Mucosa of descending colon (tissue), 3 donors: ENCODE data around the gene ADA. TPM values are rescaled to one million over a fixed set of nuclear protein-coding genes. Genes with fewer than 3 reads are reported as not detected.

Experiments
- ATAC-seq: fragments of 200-7000 bp; cut with Tn5 transposase; one replicate; pipeline ENCODE4 v1.9.1; 2020; ENCODE audit warnings: mild to moderate bottlenecking, moderate library complexity
- DNase-seq, 3 donors: peaks; one replicate each; pipeline ENCODE4 v3.0.0-alpha.2; 2020
- H3K36me3 ChIP-seq: fragments of 200-600 bp; one replicate; pipeline ENCODE4 v1.8.0; 2021; ENCODE audit warnings: low read depth, mild to moderate bottlenecking
- H3K4me1 ChIP-seq: fragments of 200-600 bp; one replicate; pipeline ENCODE4 v1.8.0; 2021; ENCODE audit warnings: low read depth, mild to moderate bottlenecking
- H3K4me3 ChIP-seq: fragments of 200-600 bp; one replicate; pipeline ENCODE4 v1.8.0; 2021; ENCODE audit warnings: mild to moderate bottlenecking
- H3K9me3 ChIP-seq: fragments of 200-600 bp; one replicate; pipeline ENCODE4 v1.8.0; 2021; ENCODE audit warnings: mild to moderate bottlenecking
- CTCF ChIP-seq: fragments of 200-600 bp; IDR thresholded peaks from one replicate; pipeline ENCODE4 v1.8.0; 2022; ENCODE audit warnings: antibody characterized with exemption, mild to moderate bottlenecking
- intact Hi-C, 2 donors: fragments of 100-400 bp; cut with DNase I in 1 of 2; cut with micrococcal nuclease in 1 of 2; formaldehyde crosslinking; loops; one replicate each; pipeline versions ENCODE4 v1.11.0 to v1.11.1; 2022; cut with DNase I, micrococcal nuclease
- total RNA-seq, 3 donors: library from RNA; stranded (reverse); fragmentation: NEBNext Ultra II Directional in 2 of 3; extraction: Animal tissue kit (Norgen Biotek cat#: 25700) in 2 of 3; gene quantifications; one replicate each; pipeline versions ENCODE4 v1.2.1 to v1.2.4, GENCODE V29; 2021 to 2023
- donor health status: DM: no; HTN: no; CAD: no; lungs with moderate emphysema.
- donor health status: DM: no; HTN: no; CAD: no.
- donor health status: DM: no; HTN: yes; CAD: no.

Gene ADA
- total RNA-seq, 3 donors from 2014 or later: 2.2 to 6.9 (median 5.9) TPM

GRCh38 chr20:44630297-44630696 is 21.2 kb downstream of the ADA start:
- Histone ChIP-seq H3K4me3 (no peak overlapping the region), H3K4me1 (no peaks in the 10 kb centered on the region), H3K9me3 (no peaks in the 10 kb centered on the region), H3K36me3 (no peaks in the 10 kb centered on the region)
- intact Hi-C loops: no loop called here
- DNase-seq (no peak), ATAC-seq (no peak)
- no peak for TF ChIP-seq CTCF

- DNase-seq (no peak), ATAC-seq (no peak)
- no peak for TF ChIP-seq CTCF
- intact Hi-C loops: no loop called here
- H3K4me1 ChIP-seq: no peaks in the 10 kb centered on the region
- H3K9me3 ChIP-seq: no peaks in the 10 kb centered on the region
- H3K36me3 ChIP-seq: no peaks in the 10 kb centered on the region
- no peak overlapping the region for H3K4me3 ChIP-seq
Measured at GRCh38 chr20:44629542-44629941, 22.0 kb downstream of the ADA start.

- H3K4me1 ChIP-seq: no peaks in the 10 kb centered on the region
- no peak for DNase-seq
- ATAC-seq: no peak
- no peak overlapping the region for H3K4me3 ChIP-seq
- no peaks in the 10 kb centered on the region for H3K36me3 ChIP-seq
- H3K9me3 ChIP-seq: no peaks in the 10 kb centered on the region
- intact Hi-C loops: no loop called here
- no peak for TF ChIP-seq CTCF
Measured at GRCh38 chr20:44629017-44629385, 22.5 kb downstream of the ADA start.

GRCh38 chr20:44627364-44628010 is 24.0 kb downstream of the ADA start:
- intact Hi-C loops: no loop called here
- TF ChIP-seq CTCF: no peak
- Histone ChIP-seq H3K4me1 (no peaks in the 10 kb centered on the region), H3K4me3 (no peak overlapping the region), H3K9me3 (no peaks in the 10 kb centered on the region), H3K36me3 (no peaks in the 10 kb centered on the region)
- ATAC-seq (no peak), DNase-seq (no peak)

- TF ChIP-seq CTCF: no peak
- H3K4me1 ChIP-seq: no peaks in the 10 kb centered on the region
- ATAC-seq: no peak
Measured at GRCh38 chr20:44626278-44626677, 25.2 kb downstream of the ADA start.

GRCh38 chr20:44625361-44625760 is 26.1 kb downstream of the ADA start:
- H3K9me3 ChIP-seq: no peaks in the 10 kb centered on the region
- TF ChIP-seq CTCF: no peak
- H3K4me1 ChIP-seq: no peaks in the 10 kb centered on the region
- DNase-seq (peak in 1 of 3 donors; percentile 37), ATAC-seq (no peak)
- no peak overlapping the region for H3K4me3 ChIP-seq
- intact Hi-C loops: no loop called here
- no peaks in the 10 kb centered on the region for H3K36me3 ChIP-seq

More at GRCh38 chr20:44626278-44626677, 25.2 kb downstream of the ADA start:
- H3K4me3 ChIP-seq: no peak overlapping the region
- DNase-seq: peak in 1 of 3 donors; percentile 13
- no peaks in the 10 kb centered on the region for H3K36me3 ChIP-seq
- intact Hi-C loops: no loop called here
- H3K9me3 ChIP-seq: no peaks in the 10 kb centered on the region
